Activated CD8-positive, alpha-beta T cell treated with anti-CD3 and anti-CD28 coated beads for 36 hours (primary cell): ENCODE data around the gene KCNMA1. TPM values are rescaled to one million over a fixed set of nuclear protein-coding genes. Genes with fewer than 3 reads are reported as not detected.

Experiments
- ATAC-seq: fragments of 200-7000 bp; cut with Tn5 transposase; one replicate; pipeline ENCODE4 v1.10.0; 2021; ENCODE audit warnings: mild to moderate bottlenecking, moderate library complexity
- CTCF ChIA-PET: fragments of 350-600 bp; sonication (Branson Sonifier 250); formaldehyde crosslinking; loops from one replicate; lab custom pipeline; 2021; ENCODE audit warnings: antibody characterized with exemption; lab: Charles Lee
- POLR2A ChIA-PET: fragments of 350-600 bp; sonication (Branson Sonifier 250); formaldehyde crosslinking; loops from one replicate; lab custom pipeline; 2021; ENCODE audit warnings: antibody characterized with exemption; lab: Charles Lee
- DNase-seq: peaks from one replicate; pipeline ENCODE4 v3.0.0-alpha.2; 2020
- H3K27ac Mint-ChIP-seq: one replicate; pipeline ENCODE4 v1.8.0; 2021; ENCODE audit warnings: mild to moderate bottlenecking, mixed read lengths
- H3K27me3 Mint-ChIP-seq: one replicate; pipeline ENCODE4 v1.8.0; 2021; ENCODE audit warnings: mixed read lengths
- H3K36me3 Mint-ChIP-seq: one replicate; pipeline ENCODE4 v1.8.0; 2021; ENCODE audit warnings: low read depth, mixed read lengths
- H3K4me1 Mint-ChIP-seq: one replicate; pipeline ENCODE4 v1.8.0; 2021; ENCODE audit warnings: low read depth, mixed read lengths
- H3K4me3 Mint-ChIP-seq: one replicate; pipeline ENCODE4 v1.8.0; 2021; ENCODE audit warnings: mild to moderate bottlenecking, moderate library complexity, mixed read lengths
- H3K9me3 Mint-ChIP-seq: one replicate; pipeline ENCODE4 v1.8.0; 2021; ENCODE audit warnings: mixed read lengths
- intact Hi-C: fragments of 100-400 bp; cut with micrococcal nuclease; formaldehyde crosslinking; loops from one replicate; pipeline ENCODE4 v1.10.0; 2022
- total RNA-seq, 2 experiments: library from RNA; stranded (reverse); gene quantifications; one replicate each; pipeline ENCODE4 v1.2.3, GENCODE V29; 2021
- TF ChIP-seq, protein P1 (sequence below): fragments of 200-600 bp; IDR thresholded peaks from one replicate; pipeline ENCODE4 v1.8.0; 2022; ENCODE audit warnings: antibody characterized with exemption, mild to moderate bottlenecking

KCNMA1 gene
- total RNA-seq, 2 experiments from 2014 or later = 0.18 TPM; not detected in 1

DNA sequence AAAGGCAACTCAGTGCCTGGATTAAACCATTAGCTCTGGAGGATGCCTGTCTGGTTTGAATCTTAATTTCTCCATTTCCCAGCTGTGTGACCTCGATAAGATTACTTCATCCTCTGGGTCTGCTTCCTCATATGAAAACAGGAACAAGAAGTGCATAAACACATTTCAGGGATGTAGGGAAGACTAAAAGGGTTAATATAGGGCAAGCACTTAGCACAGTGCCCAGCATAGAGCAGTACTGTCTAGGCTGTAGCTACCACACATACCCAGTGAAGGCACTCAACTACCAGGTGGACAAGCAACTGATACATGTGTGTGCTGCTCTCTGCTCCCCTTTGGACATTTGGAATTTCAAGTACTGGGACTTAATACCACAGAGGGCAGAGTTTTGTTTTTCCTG is 85.4 kb downstream of the KCNMA1 start:
- POLR2A ChIA-PET = no interaction called here

DNA sequence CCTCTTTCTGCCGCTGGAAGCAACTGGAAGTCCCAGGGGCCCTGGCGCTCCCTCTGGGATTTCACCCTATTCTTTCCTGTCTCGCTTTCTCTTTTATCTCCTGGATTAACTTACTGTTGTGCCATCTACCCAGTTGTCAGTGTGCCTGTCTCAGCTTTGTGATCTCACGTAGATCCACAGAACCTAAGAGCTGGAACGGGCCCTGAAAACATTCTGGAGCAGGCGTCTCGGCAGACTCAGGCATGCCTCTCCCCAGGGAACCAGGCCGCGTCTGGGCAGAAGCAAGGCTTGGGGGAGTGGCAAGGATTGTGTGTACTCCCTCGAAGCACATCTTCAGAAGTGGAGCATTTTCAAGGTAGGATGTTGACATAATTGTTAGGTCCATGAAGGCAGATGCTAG is 87.2 kb downstream of the KCNMA1 start:
- DNase-seq (no peak), ATAC-seq (no peak)
- peaks cover 2% of the 10 kb centered on the region for H3K27me3 Mint-ChIP-seq
- no peak overlapping the region for H3K27ac Mint-ChIP-seq
- ChIA-PET POLR2A (no interaction called here), CTCF (no interaction called here)
- no peaks in the 10 kb centered on the region for H3K36me3 Mint-ChIP-seq
- peaks cover 6% of the 10 kb centered on the region for H3K4me1 Mint-ChIP-seq
- no peak overlapping the region for H3K4me3 Mint-ChIP-seq
- H3K9me3 Mint-ChIP-seq = no peaks in the 10 kb centered on the region
- intact Hi-C loops = no loop called here
- TF ChIP-seq, protein P1, sequence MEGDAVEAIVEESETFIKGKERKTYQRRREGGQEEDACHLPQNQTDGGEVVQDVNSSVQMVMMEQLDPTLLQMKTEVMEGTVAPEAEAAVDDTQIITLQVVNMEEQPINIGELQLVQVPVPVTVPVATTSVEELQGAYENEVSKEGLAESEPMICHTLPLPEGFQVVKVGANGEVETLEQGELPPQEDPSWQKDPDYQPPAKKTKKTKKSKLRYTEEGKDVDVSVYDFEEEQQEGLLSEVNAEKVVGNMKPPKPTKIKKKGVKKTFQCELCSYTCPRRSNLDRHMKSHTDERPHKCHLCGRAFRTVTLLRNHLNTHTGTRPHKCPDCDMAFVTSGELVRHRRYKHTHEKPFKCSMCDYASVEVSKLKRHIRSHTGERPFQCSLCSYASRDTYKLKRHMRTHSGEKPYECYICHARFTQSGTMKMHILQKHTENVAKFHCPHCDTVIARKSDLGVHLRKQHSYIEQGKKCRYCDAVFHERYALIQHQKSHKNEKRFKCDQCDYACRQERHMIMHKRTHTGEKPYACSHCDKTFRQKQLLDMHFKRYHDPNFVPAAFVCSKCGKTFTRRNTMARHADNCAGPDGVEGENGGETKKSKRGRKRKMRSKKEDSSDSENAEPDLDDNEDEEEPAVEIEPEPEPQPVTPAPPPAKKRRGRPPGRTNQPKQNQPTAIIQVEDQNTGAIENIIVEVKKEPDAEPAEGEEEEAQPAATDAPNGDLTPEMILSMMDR = no peak

More for the DNA sequence above, 85.4 kb downstream of the KCNMA1 start:
- Mint-ChIP-seq H3K4me3 (no peak overlapping the region), H3K27ac (no peak overlapping the region), H3K27me3 (no peaks in the 10 kb centered on the region), H3K36me3 (no peaks in the 10 kb centered on the region), H3K4me1 (peaks cover 6% of the 10 kb centered on the region), H3K9me3 (no peaks in the 10 kb centered on the region)
- CTCF ChIA-PET = interaction anchor here (1.2 kb wide), 1 partner anchor 10 kb away, joined by 4 read pairs; no protein-coding TSS in a partner anchor
- TF ChIP-seq, protein P1 = no peak
- DNase-seq (no peak), ATAC-seq (no peak)
- intact Hi-C loops = no loop called here

DNA sequence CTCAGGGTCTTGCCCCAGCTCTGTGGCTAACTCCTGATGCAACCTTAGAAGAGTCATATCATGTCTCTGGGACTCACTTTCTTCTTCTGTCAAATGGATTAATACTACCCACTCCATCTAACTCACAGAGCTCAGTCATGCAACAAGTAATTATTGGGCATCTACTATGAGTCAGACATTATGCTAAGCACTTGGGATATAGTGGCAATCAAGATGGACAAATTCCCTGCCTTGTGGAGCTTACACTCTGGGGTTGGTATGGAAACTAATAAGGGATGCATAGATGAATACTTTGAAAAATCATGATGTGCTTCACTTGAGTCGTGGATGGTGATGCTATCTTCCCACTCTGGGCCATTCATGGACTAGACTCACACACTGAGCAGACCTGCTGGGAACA is 88.9 kb downstream of the KCNMA1 start:
- POLR2A ChIA-PET = no interaction called here
- Mint-ChIP-seq H3K9me3 (peaks cover 2% of the 10 kb centered on the region), H3K27me3 (peaks cover 2% of the 10 kb centered on the region), H3K27ac (no peak overlapping the region), H3K4me1 (no peaks in the 10 kb centered on the region), H3K4me3 (no peak overlapping the region), H3K36me3 (no peaks in the 10 kb centered on the region)
- no peak for ATAC-seq
- CTCF ChIA-PET = no interaction called here
- no peak for DNase-seq
- TF ChIP-seq, protein P1 = no peak
- intact Hi-C loops = no loop called here

DNA sequence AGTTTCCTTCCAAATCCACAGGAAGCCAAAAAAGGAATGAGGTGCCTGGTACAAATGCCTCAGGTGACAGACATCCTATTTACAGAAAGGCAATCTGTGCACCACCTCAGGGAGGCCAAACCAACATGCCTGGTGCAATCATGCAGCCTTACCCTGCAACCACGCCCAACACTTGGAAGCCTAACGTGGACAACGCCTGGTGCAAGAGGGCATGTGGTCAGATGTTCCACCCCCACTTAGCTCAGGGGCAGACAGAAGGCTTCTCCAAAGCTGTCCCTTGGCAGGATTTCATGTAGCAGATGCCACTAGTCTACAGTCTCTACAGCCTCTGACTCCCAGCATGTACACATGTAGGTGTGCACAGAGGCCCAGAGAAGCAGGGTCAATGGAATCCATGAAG is 89.5 kb downstream of the KCNMA1 start:
- ATAC-seq (no peak), DNase-seq (no peak)
- Mint-ChIP-seq H3K27me3 (peaks cover 2% of the 10 kb centered on the region), H3K4me1 (no peaks in the 10 kb centered on the region), H3K36me3 (no peaks in the 10 kb centered on the region), H3K9me3 (peaks cover 2% of the 10 kb centered on the region), H3K27ac (no peak overlapping the region), H3K4me3 (no peak overlapping the region)
- POLR2A ChIA-PET = no interaction called here
- CTCF ChIA-PET = no interaction called here
- intact Hi-C loops = no loop called here
- TF ChIP-seq, protein P1 = no peak

DNA sequence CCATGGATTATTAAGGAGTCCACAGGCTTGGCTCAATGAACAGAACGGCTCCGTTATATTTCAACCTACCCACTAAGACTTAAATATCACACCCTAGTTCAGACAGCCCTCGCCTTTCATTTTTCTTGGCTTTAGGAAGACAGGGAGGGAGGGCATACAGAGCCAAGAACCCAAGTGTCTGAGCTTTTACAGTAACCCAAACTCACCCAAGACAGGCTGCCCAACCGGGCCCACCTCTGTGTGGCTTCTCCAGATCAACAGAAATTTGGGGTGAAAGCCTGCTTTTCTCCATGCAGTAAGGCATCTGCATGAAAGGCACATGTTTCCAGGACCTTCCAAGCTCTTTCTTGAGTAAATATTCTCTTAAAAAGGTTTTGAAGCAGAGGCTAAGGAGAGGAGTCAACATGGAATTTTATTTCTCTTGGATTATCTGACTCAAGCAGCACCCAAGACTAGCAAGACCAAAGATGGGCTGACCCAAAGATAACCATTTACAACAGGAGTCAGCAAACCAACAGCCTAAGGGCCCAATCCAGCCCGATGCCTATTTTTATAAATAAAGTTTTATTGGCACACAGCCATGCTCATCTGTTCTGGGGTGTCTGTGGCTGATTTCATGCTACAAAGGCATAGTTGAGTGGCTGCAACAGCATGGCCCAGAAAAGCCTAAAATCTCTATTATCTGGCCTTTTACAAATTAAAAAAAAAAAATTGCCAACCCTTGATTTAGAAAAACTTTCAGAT is 90.1 kb downstream of the KCNMA1 start:
- TF ChIP-seq, protein P1 = no peak
- Mint-ChIP-seq H3K4me1 (no peaks in the 10 kb centered on the region), H3K27me3 (peaks cover 2% of the 10 kb centered on the region), H3K9me3 (peaks cover 2% of the 10 kb centered on the region), H3K27ac (no peak overlapping the region), H3K36me3 (no peaks in the 10 kb centered on the region), H3K4me3 (no peak overlapping the region)
- no peak for ATAC-seq
- DNase-seq = no peak
- CTCF ChIA-PET = no interaction called here
- intact Hi-C loops = no loop called here
- POLR2A ChIA-PET = no interaction called here
